Central memory CD8-positive, alpha-beta T cell (primary cell): ENCODE data around the gene SLC25A22.
A peak's percentile ranks its signal among the peaks of the same experiment; 100 is the strongest.

Source experiments
- ATAC-seq: fragments of 150-1000 bp; cut with Tn5 transposase; replicated peaks from 2 replicates; pipeline ENCODE4 v1.10.0; 2022; ENCODE audit warnings: mild to moderate bottlenecking, moderate FRiP score, moderate number of reproducible peaks; ENCODE audit not compliant: poor library complexity, severe bottlenecking; ENCODE audit errors: extremely low read depth
- DNase-seq, 2 donors: peaks; one replicate each; pipeline ENCODE4 v3.0.0; 2021; ENCODE audit warnings: low spot score in 2 of 2
- H3K27ac Mint-ChIP-seq: one replicate; pipeline ENCODE4 v1.8.0; 2022; ENCODE audit warnings: low read depth, mild to moderate bottlenecking, moderate library complexity, mixed read lengths
- H3K27me3 Mint-ChIP-seq: one replicate; pipeline ENCODE4 v1.8.0; 2022; ENCODE audit warnings: mixed read lengths
- H3K36me3 Mint-ChIP-seq: one replicate; pipeline ENCODE4 v1.8.0; 2022; ENCODE audit warnings: mild to moderate bottlenecking, moderate library complexity, mixed read lengths; ENCODE audit not compliant: insufficient read depth
- H3K4me1 Mint-ChIP-seq: one replicate; pipeline ENCODE4 v1.8.0; 2022; ENCODE audit warnings: mixed read lengths
- H3K4me3 Mint-ChIP-seq: one replicate; pipeline ENCODE4 v1.8.0; 2022; ENCODE audit warnings: mild to moderate bottlenecking, moderate library complexity, mixed read lengths
- H3K9me3 Mint-ChIP-seq: one replicate; pipeline ENCODE4 v1.8.0; 2022; ENCODE audit warnings: mixed read lengths

SLC25A22 gene

GRCh38 chr11:824292-824880 is 26.3 kb upstream of the SLC25A22 start:
- no peak overlapping the region for H3K4me3 Mint-ChIP-seq
- H3K9me3 Mint-ChIP-seq: no peaks in the 10 kb centered on the region
- peaks cover 36% of the 10 kb centered on the region for H3K4me1 Mint-ChIP-seq
- peaks cover 23% of the 10 kb centered on the region for H3K36me3 Mint-ChIP-seq
- no peak for ATAC-seq
- no peak overlapping the region for H3K27ac Mint-ChIP-seq
- peaks cover 21% of the 10 kb centered on the region for H3K27me3 Mint-ChIP-seq
- no peak for DNase-seq

- Mint-ChIP-seq H3K4me1 (peaks cover 30% of the 10 kb centered on the region), H3K36me3 (peaks cover 25% of the 10 kb centered on the region), H3K27me3 (peaks cover 14% of the 10 kb centered on the region), H3K27ac (no peak overlapping the region), H3K9me3 (no peaks in the 10 kb centered on the region), H3K4me3 (no peak overlapping the region)
- DNase-seq (no peak), ATAC-seq (no peak)
These were observed 25.6 kb upstream of the SLC25A22 start for GRCh38 chr11:823441-824291.

GRCh38 chr11:821512-822371 is 23.7 kb upstream of the SLC25A22 start:
- Mint-ChIP-seq H3K27me3 (no peaks in the 10 kb centered on the region), H3K36me3 (peaks cover 28% of the 10 kb centered on the region), H3K27ac (no peak overlapping the region), H3K4me1 (peaks cover 23% of the 10 kb centered on the region), H3K9me3 (no peaks in the 10 kb centered on the region), H3K4me3 (peak overlapping the region; percentile 80)
- ATAC-seq: no peak
- DNase-seq: no peak

GRCh38 chr11:820655-821511 is 22.8 kb upstream of the SLC25A22 start:
- no peak overlapping the region for H3K27ac Mint-ChIP-seq
- DNase-seq (no peak), ATAC-seq (no peak)
- peaks cover 26% of the 10 kb centered on the region for H3K36me3 Mint-ChIP-seq
- H3K4me1 Mint-ChIP-seq: peaks cover 23% of the 10 kb centered on the region
- H3K4me3 Mint-ChIP-seq: peak overlapping the region; percentile 80
- H3K27me3 Mint-ChIP-seq: no peaks in the 10 kb centered on the region
- no peaks in the 10 kb centered on the region for H3K9me3 Mint-ChIP-seq

GRCh38 chr11:819943-820649 is 22.0 kb upstream of the SLC25A22 start:
- H3K36me3 Mint-ChIP-seq: peaks cover 26% of the 10 kb centered on the region
- H3K9me3 Mint-ChIP-seq: no peaks in the 10 kb centered on the region
- no peaks in the 10 kb centered on the region for H3K27me3 Mint-ChIP-seq
- ATAC-seq: peak; percentile 84
- H3K4me1 Mint-ChIP-seq: peaks cover 23% of the 10 kb centered on the region
- DNase-seq: peak; percentile 89 to 95
- H3K27ac Mint-ChIP-seq: peak overlapping the region; percentile 72
- H3K4me3 Mint-ChIP-seq: peak overlapping the region; percentile 80

- Mint-ChIP-seq H3K9me3 (no peaks in the 10 kb centered on the region), H3K4me1 (peaks cover 23% of the 10 kb centered on the region), H3K36me3 (peaks cover 25% of the 10 kb centered on the region), H3K27ac (peak overlapping the region; percentile 72), H3K27me3 (no peaks in the 10 kb centered on the region), H3K4me3 (peak overlapping the region; percentile 80)
- DNase-seq (peak; percentile 87 to 88), ATAC-seq (peak; percentile 72)
These were observed 21.2 kb upstream of the SLC25A22 start for GRCh38 chr11:819129-819931.

GRCh38 chr11:818396-819128 is 20.5 kb upstream of the SLC25A22 start, which contains the start of gene PNPLA2:
PNPLA2 (plus strand) TSS chr11:818914; CDS start chr11:819719, 805 bp downstream.
- no peak for ATAC-seq
- Mint-ChIP-seq H3K27me3 (no peaks in the 10 kb centered on the region), H3K9me3 (no peaks in the 10 kb centered on the region), H3K36me3 (peaks cover 23% of the 10 kb centered on the region), H3K4me3 (peak within 1 kb of the TSS; percentile 80), H3K4me1 (peaks cover 23% of the 10 kb centered on the region), H3K27ac (peak within 1 kb of the TSS; percentile 72)
- DNase-seq: no peak

GRCh38 chr11:816433-816779 is 18.3 kb upstream of the SLC25A22 start:
- ATAC-seq (no peak), DNase-seq (no peak)
- Mint-ChIP-seq H3K9me3 (no peaks in the 10 kb centered on the region), H3K4me1 (peaks cover 21% of the 10 kb centered on the region), H3K36me3 (peaks cover 31% of the 10 kb centered on the region), H3K4me3 (no peak overlapping the region), H3K27ac (no peak overlapping the region), H3K27me3 (no peaks in the 10 kb centered on the region)

- Mint-ChIP-seq H3K36me3 (peaks cover 36% of the 10 kb centered on the region), H3K27ac (no peak overlapping the region), H3K9me3 (no peaks in the 10 kb centered on the region), H3K4me1 (peaks cover 20% of the 10 kb centered on the region), H3K27me3 (no peaks in the 10 kb centered on the region), H3K4me3 (no peak overlapping the region)
- DNase-seq (no peak), ATAC-seq (no peak)
These were observed 17.8 kb upstream of the SLC25A22 start for GRCh38 chr11:815675-816432.

- no peaks in the 10 kb centered on the region for H3K27me3 Mint-ChIP-seq
- ATAC-seq: no peak
- no peak overlapping the region for H3K27ac Mint-ChIP-seq
- H3K36me3 Mint-ChIP-seq: peaks cover 51% of the 10 kb centered on the region
- H3K9me3 Mint-ChIP-seq: no peaks in the 10 kb centered on the region
- peaks cover 26% of the 10 kb centered on the region for H3K4me1 Mint-ChIP-seq
- no peak overlapping the region for H3K4me3 Mint-ChIP-seq
- no peak for DNase-seq
These were observed 15.5 kb upstream of the SLC25A22 start for GRCh38 chr11:813456-814096.
